Liver (tissue), 3 donors: ENCODE results near the gene ABHD5.

ENCODE experiments used
- ATF3 ChIP-seq: IDR thresholded peaks from 2 replicates; pipeline ENCODE4 v1.6.1; 2016; ENCODE audit warnings: antibody characterized with exemption
- CTCF ChIP-seq: fragments of 150-350 bp; IDR thresholded peaks from 2 replicates; pipeline ENCODE4 v1.5.1; 2017; ENCODE audit warnings: improper control_type of control experiment, low read depth, low read length; ENCODE audit not compliant: missing input control
- MAX ChIP-seq: IDR thresholded peaks from 2 replicates; pipeline ENCODE4 v1.6.1; 2016; ENCODE audit warnings: antibody characterized with exemption
- RXRA ChIP-seq, 2 donors: IDR thresholded peaks; 2 replicates each; pipeline ENCODE4 v1.6.1; 2017 to 2018; ENCODE audit warnings: antibody characterized with exemption in 2 of 2, mild to moderate bottlenecking in 1 of 2
- SP1 ChIP-seq: IDR thresholded peaks from 2 replicates; pipeline ENCODE4 v1.6.1; 2018; ENCODE audit warnings: antibody characterized with exemption, mild to moderate bottlenecking
- TAF1 ChIP-seq: conservative IDR thresholded peaks from 2 replicates; pipeline ENCODE4 v1.6.1; 2016; ENCODE audit warnings: antibody characterized with exemption, mild to moderate bottlenecking
- donor health status: healthy.
- donor health status: healthy.

- TF ChIP-seq CTCF, result no peak
- TF ChIP-seq TAF1, result no peak
- TF ChIP-seq ATF3, result no peak
- TF ChIP-seq MAX, result no peak
- TF ChIP-seq RXRA (IDR thresholded peaks at IDR 0.05), result no peak
- TF ChIP-seq SP1, result no peak
Measured at GRCh38 chr3:43685921-43686320, 4.8 kb upstream of the ABHD5 start.
